UCSD-AML1 (cell line): ENCODE results near the gene ATP2A3.

Source experiments
- DNase-seq: peaks from one replicate; lab custom pipeline; 2025; ENCODE audit not compliant: unreplicated experiment; lab: John Stamatoyannopoulos, UW

ATP2A3 gene

GRCh38 chr17:3893003-3893719, 71.1 kb downstream of the ATP2A3 start, which contains the start of gene CAMKK1:
CAMKK1 (minus strand) TSS chr17:3893053; CDS start chr17:3885687, 7,366 bp downstream.
- peak; percentile 93 for DNase-seq

- DNase-seq: peak; percentile 86
Observed at GRCh38 chr17:3892095-3892998, 71.9 kb downstream of the ATP2A3 start.

GRCh38 chr17:3891626-3892094, 72.6 kb downstream of the ATP2A3 start:
- DNase-seq: no peak

GRCh38 chr17:3890878-3891219, 73.4 kb downstream of the ATP2A3 start:
- DNase-seq: no peak

GRCh38 chr17:3890082-3890877, 74.0 kb downstream of the ATP2A3 start:
- DNase-seq: no peak

GRCh38 chr17:3889325-3890012, 74.8 kb downstream of the ATP2A3 start:
- DNase-seq: no peak

GRCh38 chr17:3888343-3889171, 75.7 kb downstream of the ATP2A3 start:
- DNase-seq: no peak

- no peak for DNase-seq
Observed at GRCh38 chr17:3887804-3888203, 76.4 kb downstream of the ATP2A3 start.

- DNase-seq: no peak
Observed at GRCh38 chr17:3887394-3887793, 76.8 kb downstream of the ATP2A3 start.

GRCh38 chr17:3886776-3887175, 77.5 kb downstream of the ATP2A3 start:
- peak; percentile 57 for DNase-seq

- DNase-seq: no peak
Observed at GRCh38 chr17:3885970-3886369, 78.3 kb downstream of the ATP2A3 start.

- no peak for DNase-seq
Observed at GRCh38 chr17:3885271-3885670, 79.0 kb downstream of the ATP2A3 start.

- no peak for DNase-seq
Observed at GRCh38 chr17:3884188-3884587, 80.0 kb downstream of the ATP2A3 start.

- no peak for DNase-seq
Observed at GRCh38 chr17:3882276-3882675, 82.0 kb downstream of the ATP2A3 start.

- no peak for DNase-seq
Observed at GRCh38 chr17:3880983-3881382, 83.3 kb downstream of the ATP2A3 start.

GRCh38 chr17:3879591-3880417, 84.4 kb downstream of the ATP2A3 start:
- DNase-seq: no peak

- DNase-seq: no peak
Observed at GRCh38 chr17:3879186-3879585, 85.1 kb downstream of the ATP2A3 start.

GRCh38 chr17:3877220-3877619, 87.0 kb downstream of the ATP2A3 start:
- DNase-seq: no peak

- no peak for DNase-seq
Observed at GRCh38 chr17:3875317-3875716, 88.9 kb downstream of the ATP2A3 start.
